Mesendoderm (in vitro differentiated cells): ENCODE data around the gene SRL.

ENCODE experiments used
- DNase-seq: peaks from one replicate; pipeline ENCODE4 v3.0.0; 2013
- H2AK5ac ChIP-seq: 2 replicates; pipeline ENCODE4 v1.6.1; 2013; ENCODE audit warnings: low read length, inconsistent platforms
- H2BK120ac ChIP-seq: 2 replicates; pipeline ENCODE4 v1.6.1; 2013; ENCODE audit warnings: low read depth, mild to moderate bottlenecking, low read length, moderate library complexity, mixed read lengths
- H2BK15ac ChIP-seq: replicated peaks from 2 replicates; pipeline ENCODE4 v1.6.1; 2013; ENCODE audit warnings: low read depth, mild to moderate bottlenecking, moderate library complexity
- H2BK5ac ChIP-seq: 2 replicates; pipeline ENCODE4 v1.6.1; 2013; ENCODE audit warnings: low read length, inconsistent platforms
- H3K18ac ChIP-seq: 2 replicates; pipeline ENCODE4 v1.6.1; 2013; ENCODE audit warnings: mild to moderate bottlenecking, low read length, mixed read lengths
- H3K23ac ChIP-seq: one replicate; pipeline ENCODE4 v1.6.1; 2013; ENCODE audit warnings: low read length
- H3K27ac ChIP-seq: 2 replicates; pipeline ENCODE4 v1.5.1; 2013; ENCODE audit warnings: low read depth, mild to moderate bottlenecking, inconsistent platforms, low read length, moderate library complexity
- H3K27me3 ChIP-seq: 2 replicates; pipeline ENCODE4 v1.6.1; 2013; ENCODE audit warnings: low read length, control low read depth, mild to moderate bottlenecking, inconsistent platforms; ENCODE audit not compliant: insufficient read depth, poor library complexity
- H3K36me3 ChIP-seq: 2 replicates; pipeline ENCODE4 v1.6.1; 2013; ENCODE audit warnings: low read length, inconsistent platforms; ENCODE audit not compliant: control insufficient read depth, insufficient read depth
- H3K4ac ChIP-seq: one replicate; pipeline ENCODE4 v1.6.1; 2013; ENCODE audit warnings: low read depth, mild to moderate bottlenecking, low read length, moderate library complexity
- H3K4me1 ChIP-seq: 2 replicates; pipeline ENCODE4 v1.6.1; 2013; ENCODE audit warnings: low read depth, low read length, inconsistent platforms; ENCODE audit not compliant: control insufficient read depth
- H3K4me2 ChIP-seq: 2 replicates; pipeline ENCODE4 v1.6.1; 2013; ENCODE audit warnings: low read length
- H3K4me3 ChIP-seq: 2 replicates; pipeline ENCODE4 v1.5.1; 2013; ENCODE audit warnings: mild to moderate bottlenecking, low read length
- H3K56ac ChIP-seq: one replicate; pipeline ENCODE4 v1.6.1; 2013; ENCODE audit warnings: low read length
- H3K79me1 ChIP-seq: 2 replicates; pipeline ENCODE4 v1.6.1; 2013; ENCODE audit warnings: low read length, inconsistent platforms
- H3K79me2 ChIP-seq: 2 replicates; pipeline ENCODE4 v1.6.1; 2013; ENCODE audit warnings: mild to moderate bottlenecking, low read length; ENCODE audit not compliant: control insufficient read depth, insufficient read depth
- H3K9ac ChIP-seq: 2 replicates; pipeline ENCODE4 v1.6.1; 2013; ENCODE audit warnings: low read length, inconsistent platforms
- H4K5ac ChIP-seq: one replicate; pipeline ENCODE4 v1.6.1; 2013; ENCODE audit warnings: low read length
- H4K8ac ChIP-seq: one replicate; pipeline ENCODE4 v1.6.1; 2013; ENCODE audit warnings: low read depth, mild to moderate bottlenecking, control low read depth, low read length, moderate library complexity
- WGBS: extraction: QIAGEN DNeasy Blood & Tissue Kit; methylation state at CpG from one replicate; pipeline ENCODE4 v1.1.7; 2013; ENCODE audit warnings: low lambda C conversion rate, missing lambda C conversion rate; ENCODE audit not compliant: insufficient coverage; ENCODE audit errors: extremely low coverage; 5-methylcytosine and 5-hydroxymethylcytosine counted together

SRL gene

GRCh38 chr16:4265676-4266075, 23.8 kb upstream of the SRL start:
- no peak overlapping the region for H2BK5ac ChIP-seq
- H2BK120ac ChIP-seq = no peak overlapping the region
- peak overlapping the region; percentile 15 for H3K56ac ChIP-seq
- H3K27ac ChIP-seq = no peak overlapping the region
- WGBS = no CpG with 5 or more reads among the region's 7 CpGs
- peaks cover 32% of the 10 kb centered on the region for H3K79me1 ChIP-seq
- H3K4me3 ChIP-seq = no peak overlapping the region
- no peak overlapping the region for H4K8ac ChIP-seq
- H3K18ac ChIP-seq = no peak overlapping the region
- H3K4ac ChIP-seq = no peak overlapping the region
- no peak overlapping the region for H2BK15ac ChIP-seq
- H3K4me1 ChIP-seq = peaks cover 3% of the 10 kb centered on the region
- peaks cover 64% of the 10 kb centered on the region for H3K79me2 ChIP-seq
- H3K9ac ChIP-seq = no peak overlapping the region
- no peak overlapping the region for H3K23ac ChIP-seq
- H2AK5ac ChIP-seq = no peak overlapping the region
- peaks cover 3% of the 10 kb centered on the region for H3K36me3 ChIP-seq
- no peaks in the 10 kb centered on the region for H3K27me3 ChIP-seq
- H3K4me2 ChIP-seq = no peak overlapping the region
- H4K5ac ChIP-seq = no peak overlapping the region
- no peak for DNase-seq

- no peak overlapping the region for H3K23ac ChIP-seq
- H3K79me2 ChIP-seq = peaks cover 52% of the 10 kb centered on the region
- peaks cover 2% of the 10 kb centered on the region for H3K4me1 ChIP-seq
- no peak for DNase-seq
- H3K79me1 ChIP-seq = peaks cover 26% of the 10 kb centered on the region
- H2BK5ac ChIP-seq = no peak overlapping the region
- no peak overlapping the region for H3K4me2 ChIP-seq
- no peak overlapping the region for H4K5ac ChIP-seq
- WGBS = no CpG with 5 or more reads among the region's 5 CpGs
- H3K9ac ChIP-seq = no peak overlapping the region
- H3K27me3 ChIP-seq = no peaks in the 10 kb centered on the region
- H3K36me3 ChIP-seq = peaks cover 4% of the 10 kb centered on the region
- no peak overlapping the region for H3K4me3 ChIP-seq
- no peak overlapping the region for H2BK120ac ChIP-seq
- no peak overlapping the region for H2AK5ac ChIP-seq
- no peak overlapping the region for H3K18ac ChIP-seq
- no peak overlapping the region for H3K4ac ChIP-seq
- no peak overlapping the region for H4K8ac ChIP-seq
- no peak overlapping the region for H2BK15ac ChIP-seq
- peak overlapping the region; percentile 42 for H3K56ac ChIP-seq
- peak overlapping the region; percentile 19 for H3K27ac ChIP-seq
Observed at GRCh38 chr16:4264546-4264945, 22.7 kb upstream of the SRL start.

- no peak overlapping the region for H3K27ac ChIP-seq
- no peak overlapping the region for H2BK120ac ChIP-seq
- no peak overlapping the region for H2AK5ac ChIP-seq
- H3K4me3 ChIP-seq = no peak overlapping the region
- H2BK15ac ChIP-seq = no peak overlapping the region
- peaks cover 2% of the 10 kb centered on the region for H3K4me1 ChIP-seq
- no peak overlapping the region for H4K5ac ChIP-seq
- peaks cover 4% of the 10 kb centered on the region for H3K36me3 ChIP-seq
- no peak overlapping the region for H2BK5ac ChIP-seq
- no peak overlapping the region for H3K4ac ChIP-seq
- H3K79me1 ChIP-seq = peaks cover 26% of the 10 kb centered on the region
- DNase-seq = peak; percentile 88
- H3K23ac ChIP-seq = no peak overlapping the region
- peak overlapping the region; percentile 6 for H3K56ac ChIP-seq
- H3K27me3 ChIP-seq = no peaks in the 10 kb centered on the region
- H3K4me2 ChIP-seq = no peak overlapping the region
- H4K8ac ChIP-seq = no peak overlapping the region
- H3K18ac ChIP-seq = no peak overlapping the region
- peaks cover 47% of the 10 kb centered on the region for H3K79me2 ChIP-seq
- no CpG with 5 or more reads among the region's 39 CpGs for WGBS
- peak overlapping the region; percentile 13 for H3K9ac ChIP-seq
Observed at GRCh38 chr16:4263504-4264436, 21.9 kb upstream of the SRL start.

- Histone ChIP-seq H3K27ac (no peak overlapping the region), H3K18ac (no peak overlapping the region), H2BK15ac (no peak overlapping the region), H4K8ac (no peak overlapping the region), H3K36me3 (peaks cover 4% of the 10 kb centered on the region), H2BK5ac (no peak overlapping the region), H3K79me2 (peaks cover 34% of the 10 kb centered on the region), H3K9ac (no peak overlapping the region), H3K56ac (no peak overlapping the region), H3K4me2 (no peak overlapping the region), H3K79me1 (peaks cover 20% of the 10 kb centered on the region), H3K23ac (no peak overlapping the region), H3K4ac (no peak overlapping the region), H2BK120ac (no peak overlapping the region), H3K27me3 (no peaks in the 10 kb centered on the region), H4K5ac (no peak overlapping the region), H3K4me1 (peaks cover 2% of the 10 kb centered on the region), H2AK5ac (no peak overlapping the region), H3K4me3 (no peak overlapping the region)
- DNase-seq = no peak
- no CpG with 5 or more reads among the region's 22 CpGs for WGBS
Observed at GRCh38 chr16:4262303-4262835, 20.5 kb upstream of the SRL start.

- Histone ChIP-seq H2BK5ac (no peak overlapping the region), H3K18ac (no peak overlapping the region), H3K23ac (no peak overlapping the region), H2AK5ac (no peak overlapping the region), H3K27me3 (no peaks in the 10 kb centered on the region), H4K8ac (no peak overlapping the region), H3K79me2 (peaks cover 30% of the 10 kb centered on the region), H3K4me3 (no peak overlapping the region), H3K4me2 (no peak overlapping the region), H3K56ac (no peak overlapping the region), H2BK120ac (no peak overlapping the region), H4K5ac (no peak overlapping the region), H3K9ac (no peak overlapping the region), H3K79me1 (peaks cover 19% of the 10 kb centered on the region), H3K27ac (no peak overlapping the region), H2BK15ac (no peak overlapping the region), H3K4me1 (peaks cover 2% of the 10 kb centered on the region), H3K36me3 (peaks cover 4% of the 10 kb centered on the region), H3K4ac (no peak overlapping the region)
- no CpG with 5 or more reads among the region's 35 CpGs for WGBS
- DNase-seq = peak; percentile 83
Observed at GRCh38 chr16:4261557-4262172, 19.8 kb upstream of the SRL start.
